ENCODE data around the gene FARS2.
"Not testable (repeated sequence)": the region's sequence is repeated elsewhere in the genome, so short reads cannot be mapped to it uniquely, and the experiment has no call there.

FARS2 gene

DNA sequence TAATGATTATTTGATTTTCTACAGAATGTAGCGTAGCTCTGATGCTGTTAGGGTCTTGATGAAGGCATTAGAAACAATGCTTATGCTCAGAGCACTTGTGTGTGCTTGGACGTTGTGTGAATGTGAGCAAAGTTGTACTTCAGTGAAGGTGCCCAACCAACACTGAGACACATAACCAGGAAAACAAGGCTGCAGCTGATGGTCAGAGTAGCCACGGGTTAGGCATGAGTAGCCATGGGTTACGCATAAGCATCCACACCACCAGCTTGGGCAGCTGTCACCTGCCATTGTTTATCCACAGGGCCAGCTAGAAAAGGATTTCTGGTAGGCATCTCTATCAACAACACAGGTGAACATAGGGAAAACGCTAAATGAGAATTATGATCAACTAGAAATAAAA lies 418.8 kb downstream of the FARS2 start:
- H3K4me3 ChIP-seq (ENCODE audit: low read depth, low read length): no peak overlapping the region
- no peak for DNase-seq (ENCODE audit: low read depth)
- TF ChIP-seq POLR2A (IDR thresholded peaks at IDR 0.05; ENCODE audit: extremely low read depth, insufficient read length): no peak
- TF ChIP-seq, protein P1, sequence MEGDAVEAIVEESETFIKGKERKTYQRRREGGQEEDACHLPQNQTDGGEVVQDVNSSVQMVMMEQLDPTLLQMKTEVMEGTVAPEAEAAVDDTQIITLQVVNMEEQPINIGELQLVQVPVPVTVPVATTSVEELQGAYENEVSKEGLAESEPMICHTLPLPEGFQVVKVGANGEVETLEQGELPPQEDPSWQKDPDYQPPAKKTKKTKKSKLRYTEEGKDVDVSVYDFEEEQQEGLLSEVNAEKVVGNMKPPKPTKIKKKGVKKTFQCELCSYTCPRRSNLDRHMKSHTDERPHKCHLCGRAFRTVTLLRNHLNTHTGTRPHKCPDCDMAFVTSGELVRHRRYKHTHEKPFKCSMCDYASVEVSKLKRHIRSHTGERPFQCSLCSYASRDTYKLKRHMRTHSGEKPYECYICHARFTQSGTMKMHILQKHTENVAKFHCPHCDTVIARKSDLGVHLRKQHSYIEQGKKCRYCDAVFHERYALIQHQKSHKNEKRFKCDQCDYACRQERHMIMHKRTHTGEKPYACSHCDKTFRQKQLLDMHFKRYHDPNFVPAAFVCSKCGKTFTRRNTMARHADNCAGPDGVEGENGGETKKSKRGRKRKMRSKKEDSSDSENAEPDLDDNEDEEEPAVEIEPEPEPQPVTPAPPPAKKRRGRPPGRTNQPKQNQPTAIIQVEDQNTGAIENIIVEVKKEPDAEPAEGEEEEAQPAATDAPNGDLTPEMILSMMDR (IDR thresholded peaks at IDR 0.05; ENCODE audit: low read depth, low read length): no peak
- TF ChIP-seq MYC (IDR thresholded peaks at IDR 0.05; ENCODE audit: low read depth, low read length): no peak
- TF ChIP-seq, protein P2, sequence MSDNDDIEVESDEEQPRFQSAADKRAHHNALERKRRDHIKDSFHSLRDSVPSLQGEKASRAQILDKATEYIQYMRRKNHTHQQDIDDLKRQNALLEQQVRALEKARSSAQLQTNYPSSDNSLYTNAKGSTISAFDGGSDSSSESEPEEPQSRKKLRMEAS (IDR thresholded peaks at IDR 0.05; ENCODE audit: low read depth, low read length): no peak

DNA sequence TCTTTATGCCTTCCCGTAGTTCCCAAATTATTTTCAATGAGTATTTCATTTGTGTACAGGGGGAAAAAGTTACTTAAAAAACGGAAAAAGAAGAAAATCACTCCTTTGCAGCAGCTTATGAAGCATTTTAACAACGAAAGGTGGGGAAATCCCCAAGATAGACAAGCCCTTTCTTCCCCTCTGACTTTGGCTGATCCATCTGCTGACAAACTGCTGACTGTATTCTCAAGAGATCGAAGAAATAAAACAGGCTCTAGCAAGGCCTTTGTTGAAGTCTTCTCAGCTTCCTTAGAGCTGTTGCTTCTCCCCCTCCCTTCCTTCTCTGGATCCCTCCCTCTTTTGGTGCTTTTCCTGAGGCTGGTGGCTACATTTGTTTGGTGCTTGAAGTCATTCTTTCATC lies 420.2 kb downstream of the FARS2 start:
- DNase-seq (ENCODE audit: low read depth): peak; percentile 29
- TF ChIP-seq, protein P1 (IDR thresholded peaks at IDR 0.05; ENCODE audit: low read depth, low read length): no peak
- no peak for TF ChIP-seq MYC (IDR thresholded peaks at IDR 0.05; ENCODE audit: low read depth, low read length)
- TF ChIP-seq, protein P2 (IDR thresholded peaks at IDR 0.05; ENCODE audit: low read depth, low read length): no peak
- no peak for TF ChIP-seq POLR2A (IDR thresholded peaks at IDR 0.05; ENCODE audit: extremely low read depth, insufficient read length)
- H3K4me3 ChIP-seq (ENCODE audit: low read depth, low read length): no peak overlapping the region

DNA sequence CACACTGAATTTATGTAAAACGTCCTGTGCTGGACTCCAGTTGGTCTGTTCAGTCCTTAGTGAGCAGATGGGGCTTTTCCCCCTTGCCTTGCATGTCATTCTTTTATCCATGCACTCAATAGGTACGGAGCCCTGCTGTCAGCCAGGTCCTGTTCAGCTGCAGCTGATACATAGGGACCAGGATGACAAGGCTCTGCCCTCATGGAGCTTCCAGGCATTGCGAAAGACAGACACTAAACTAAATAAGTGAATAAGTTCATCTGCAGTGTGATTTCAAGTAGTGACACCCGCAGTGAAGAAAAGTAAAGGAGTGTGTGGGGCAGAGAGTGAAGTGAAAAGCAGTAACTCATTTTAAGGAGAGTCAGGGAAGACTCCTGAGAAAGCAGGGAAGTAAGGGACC lies 421.2 kb downstream of the FARS2 start:
- TF ChIP-seq, protein P1 (IDR thresholded peaks at IDR 0.05; ENCODE audit: low read depth, low read length): no peak
- TF ChIP-seq POLR2A (IDR thresholded peaks at IDR 0.05; ENCODE audit: extremely low read depth, insufficient read length): no peak
- TF ChIP-seq, protein P2 (IDR thresholded peaks at IDR 0.05; ENCODE audit: low read depth, low read length): no peak
- TF ChIP-seq MYC (IDR thresholded peaks at IDR 0.05; ENCODE audit: low read depth, low read length): no peak
- no peak for DNase-seq (ENCODE audit: low read depth)
- no peak overlapping the region for H3K4me3 ChIP-seq (ENCODE audit: low read depth, low read length)

DNA sequence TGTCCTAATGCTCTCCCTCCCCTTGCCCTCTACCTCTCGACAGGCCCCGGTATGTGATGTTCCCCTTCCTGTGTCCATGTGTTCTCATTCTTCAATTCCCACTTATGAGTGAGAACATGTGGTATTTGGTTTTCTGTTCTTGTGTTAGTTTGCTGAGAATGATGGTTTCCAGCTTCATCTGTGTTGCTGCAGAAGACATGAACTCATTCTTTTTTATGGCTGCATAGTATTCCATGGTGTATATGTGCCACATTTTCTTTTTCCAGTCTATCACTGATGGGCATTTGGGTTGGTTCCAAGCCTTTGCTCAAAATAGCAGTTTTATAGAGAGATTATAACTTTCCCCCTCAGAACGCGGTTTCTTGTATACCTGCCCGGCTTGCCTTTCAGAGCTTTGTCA lies 422.4 kb downstream of the FARS2 start:
- H3K4me3 ChIP-seq (ENCODE audit: low read depth, low read length); DNase-seq (ENCODE audit: low read depth): not testable (repeated sequence)

DNA sequence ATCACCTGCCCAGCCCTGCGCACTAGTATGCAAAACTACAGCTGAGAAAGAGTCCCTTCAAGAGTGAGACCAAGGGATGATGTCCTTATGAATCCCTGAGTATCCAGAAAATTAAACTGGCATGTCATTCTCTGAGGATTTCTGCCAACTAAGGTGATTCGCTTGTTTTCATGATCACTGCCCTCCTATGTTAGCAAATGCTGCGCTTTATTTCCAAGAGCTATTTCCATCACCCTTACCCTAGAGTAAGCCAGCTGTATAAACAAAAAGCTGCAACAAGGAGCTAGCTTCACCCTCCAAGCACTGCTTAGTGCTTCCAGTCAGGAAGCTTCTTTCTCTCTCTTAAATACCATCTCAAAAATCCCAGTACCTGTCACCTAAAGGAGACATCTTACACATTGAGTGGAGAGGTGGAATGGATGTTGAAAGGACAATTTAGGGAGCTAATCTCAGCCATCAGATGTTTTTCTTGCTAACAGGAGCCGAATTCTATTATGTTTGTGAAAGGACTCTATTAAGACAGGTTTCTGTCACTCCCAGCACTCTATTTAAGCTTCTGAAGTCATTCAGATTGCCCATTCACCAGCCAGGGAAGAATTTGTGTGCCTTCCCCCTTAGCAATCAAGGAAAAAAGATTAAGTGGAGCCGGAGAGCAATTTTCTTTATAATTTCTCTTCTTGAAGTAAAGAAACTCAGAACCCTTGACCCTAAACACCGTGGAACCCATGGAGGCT lies 423.2 kb downstream of the FARS2 start:
- no peak for DNase-seq (ENCODE audit: low read depth)
- no peak overlapping the region for H3K4me3 ChIP-seq (ENCODE audit: low read depth, low read length)
- TF ChIP-seq, protein P1 (IDR thresholded peaks at IDR 0.05; ENCODE audit: low read depth, low read length): no peak
- TF ChIP-seq POLR2A (IDR thresholded peaks at IDR 0.05; ENCODE audit: extremely low read depth, insufficient read length): no peak
- no peak for TF ChIP-seq MYC (IDR thresholded peaks at IDR 0.05; ENCODE audit: low read depth, low read length)
- TF ChIP-seq, protein P2 (IDR thresholded peaks at IDR 0.05; ENCODE audit: low read depth, low read length): no peak

DNA sequence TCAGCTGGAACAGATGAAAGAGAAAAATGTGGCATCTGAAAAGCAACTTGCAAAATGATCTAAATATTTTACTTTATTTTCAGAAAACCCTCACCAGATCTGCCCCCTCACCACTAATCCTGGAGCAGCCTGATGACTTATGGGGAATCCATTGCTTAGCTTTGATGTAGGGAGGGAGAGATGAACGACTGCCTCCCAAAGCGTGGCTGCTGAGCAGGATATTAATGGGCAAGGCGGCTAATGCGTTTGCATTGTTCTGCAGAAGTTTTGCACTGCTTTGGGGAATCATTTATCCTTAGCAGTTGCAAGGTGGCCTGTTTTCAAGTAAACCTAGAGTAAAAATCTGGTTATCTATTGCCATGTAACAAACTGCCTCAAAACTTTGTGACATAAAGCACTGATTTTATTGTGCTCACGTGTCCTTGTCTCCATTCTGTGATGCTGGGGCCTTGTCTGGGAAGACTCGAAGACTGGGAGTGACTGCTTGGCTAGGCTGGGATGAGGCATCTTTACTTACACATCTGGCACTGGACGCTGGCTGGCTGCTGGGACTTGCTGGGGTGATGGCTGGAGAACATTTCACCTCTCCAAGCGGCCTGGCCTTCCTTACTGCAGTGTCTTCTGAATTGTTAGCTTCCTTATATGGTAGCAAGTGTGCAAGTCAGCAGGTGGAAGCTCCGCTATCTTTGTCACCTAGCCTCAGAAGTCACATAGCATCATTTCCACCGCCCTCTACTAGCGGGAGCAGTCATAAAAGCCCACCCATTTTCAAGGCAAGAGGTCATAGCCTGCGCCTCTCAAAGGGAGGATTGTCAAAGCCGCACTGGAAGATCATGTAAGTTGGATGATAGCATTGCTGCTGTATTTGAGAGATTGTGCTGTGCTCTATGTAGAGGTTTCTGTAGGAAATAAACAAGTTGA lies 432.2 kb downstream of the FARS2 start:
- no peak overlapping the region for H3K4me3 ChIP-seq (ENCODE audit: low read depth, low read length)
- TF ChIP-seq MYC (IDR thresholded peaks at IDR 0.05; ENCODE audit: low read depth, low read length): no peak
- TF ChIP-seq POLR2A (IDR thresholded peaks at IDR 0.05; ENCODE audit: extremely low read depth, insufficient read length): no peak
- TF ChIP-seq, protein P2 (IDR thresholded peaks at IDR 0.05; ENCODE audit: low read depth, low read length): no peak
- no peak for DNase-seq (ENCODE audit: low read depth)

All from NB4 (cell line).